Gastroesophageal sphincter (tissue), 4 donors: ENCODE measurements around the gene KRTAP5-1. TPM values are rescaled to one million over a fixed set of nuclear protein-coding genes. Genes with fewer than 3 reads are reported as not detected.

ENCODE experiments used
- ATAC-seq: fragments of 150-250 bp; one replicate; pipeline ENCODE4 v1.9.1; 2016; ENCODE audit warnings: mild to moderate bottlenecking, moderate library complexity
- H3K27ac ChIP-seq, 4 donors: fragments of 200-600 bp; sonication (generic) in 3 of 4; 1 replicate in 3 of 4; 2 replicates in 1 of 4; pipeline ENCODE4 v1.5.1; 2016 to 2019
- H3K27me3 ChIP-seq: fragments of 200-600 bp; sonication (generic); one replicate; pipeline ENCODE4 v1.5.1; 2019
- H3K36me3 ChIP-seq, 2 donors: fragments of 200-600 bp; sonication (generic); one replicate each; pipeline ENCODE4 v1.5.1; 2019; ENCODE audit warnings: control low read depth in 1 of 2
- H3K4me1 ChIP-seq, 3 donors: fragments of 200-600 bp; sonication (generic); 1 replicate in 2 of 3; 2 replicates in 1 of 3; pipeline ENCODE4 v1.5.1; 2016 to 2019; ENCODE audit warnings: control low read depth in 2 of 3
- H3K4me3 ChIP-seq, 2 donors: fragments of 200-600 bp; sonication (generic); one replicate each; pipeline ENCODE4 v1.5.1; 2019; ENCODE audit warnings: mild to moderate bottlenecking in 1 of 2, moderate library complexity in 1 of 2
- H3K9me3 ChIP-seq, 3 donors: fragments of 200-600 bp; sonication (generic); one replicate each; pipeline ENCODE4 v1.5.1; 2017 to 2019; ENCODE audit warnings: control low read depth in 2 of 3
- EP300 ChIP-seq: sonication (generic); formaldehyde crosslinking; IDR thresholded peaks from one replicate; pipeline ENCODE4 v1.6.1; 2017; ENCODE audit warnings: antibody characterized with exemption, mild to moderate bottlenecking
- POLR2A ChIP-seq, 2 donors: fragments of 450-650 bp; IDR thresholded peaks; one replicate each; pipeline ENCODE4 v1.6.1; 2017; ENCODE audit warnings: antibody characterized with exemption in 2 of 2, mild to moderate bottlenecking in 2 of 2, moderate library complexity in 1 of 2
- POLR2AphosphoS5 ChIP-seq: sonication (generic); formaldehyde crosslinking; IDR thresholded peaks from one replicate; pipeline ENCODE4 v1.6.1; 2017; ENCODE audit warnings: antibody characterized with exemption
- WGBS, 2 donors: methylation state at CpG; one replicate each; pipeline ENCODE4 v1.1.5; 2018; ENCODE audit warnings: low coverage in 1 of 2; 5-methylcytosine and 5-hydroxymethylcytosine counted together
- total RNA-seq, 4 donors: library from RNA; depleted of rRNA; stranded (reverse); fragments of >200 nt; gene quantifications; one replicate each; pipeline ENCODE4 v1.1.0, GENCODE V29; 2016
- TF ChIP-seq, protein P1 (sequence below), 4 experiments: fragments of 200-600 bp in 2 of 4; fragments of 450-650 bp in 2 of 4; sonication (generic) in 1 of 4; IDR thresholded peaks; one replicate each; pipeline ENCODE4 v1.5.1; 2017 to 2019; ENCODE audit warnings: antibody characterized with exemption in 4 of 4, mild to moderate bottlenecking in 2 of 4, moderate library complexity in 2 of 4

The KRTAP5-1 gene
- total RNA-seq, 4 donors from 2014 or later = not detected

DNA sequence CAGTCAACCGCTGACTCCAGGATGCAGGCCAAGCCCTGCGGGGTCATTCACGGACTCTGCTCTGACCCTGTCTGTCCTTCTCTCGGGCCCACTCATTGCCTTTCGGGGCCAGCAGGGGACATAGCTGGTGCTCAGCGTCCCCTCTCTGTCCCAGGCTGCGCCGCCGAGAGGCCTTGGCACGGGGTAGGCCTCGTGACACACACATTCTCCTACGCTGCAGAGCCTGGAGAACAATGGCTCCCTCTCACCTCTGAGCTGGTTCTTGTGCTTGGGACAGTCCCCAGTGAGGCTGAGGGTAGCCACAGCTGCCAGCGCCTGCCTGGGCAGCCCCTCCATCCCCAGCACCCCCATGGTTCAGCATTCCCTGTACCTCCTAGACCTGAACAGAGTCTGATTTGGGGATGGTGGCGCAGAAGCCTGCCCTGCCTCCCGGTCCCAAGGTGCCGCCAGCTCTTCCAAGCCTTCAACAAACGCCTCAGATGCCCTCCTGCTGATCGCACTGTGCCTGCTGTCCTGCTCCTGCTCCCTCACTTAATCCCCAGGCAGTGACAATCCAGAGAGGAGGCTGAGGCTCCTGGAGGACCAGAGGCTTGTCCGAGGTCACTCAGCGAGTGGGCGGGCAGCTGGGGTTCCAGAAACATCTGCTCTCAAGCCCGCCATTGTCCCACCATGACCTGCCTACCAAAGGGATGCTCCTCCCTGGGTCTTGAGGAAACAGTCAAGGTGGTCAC lies 43.4 kb downstream of the KRTAP5-1 start:
- Histone ChIP-seq H3K27ac (no peak overlapping the region), H3K4me3 (no peak overlapping the region), H3K9me3 (no peaks in the 10 kb centered on the region), H3K27me3 (peaks cover 50% of the 10 kb centered on the region), H3K4me1 (peaks cover 0 to 16% (median 4%) of the 10 kb centered on the region in 3 donors), H3K36me3 (no peaks in the 10 kb centered on the region)
- 100% methylated on average over 1 of the region's 22 CpGs; no CpG with 5 or more reads in 1 of the 2 donors for WGBS, 2 donors
- TF ChIP-seq EP300 (no peak), POLR2A (IDR thresholded peaks at IDR 0.05) (no peak), POLR2AphosphoS5 (no peak)
- TF ChIP-seq, protein P1, sequence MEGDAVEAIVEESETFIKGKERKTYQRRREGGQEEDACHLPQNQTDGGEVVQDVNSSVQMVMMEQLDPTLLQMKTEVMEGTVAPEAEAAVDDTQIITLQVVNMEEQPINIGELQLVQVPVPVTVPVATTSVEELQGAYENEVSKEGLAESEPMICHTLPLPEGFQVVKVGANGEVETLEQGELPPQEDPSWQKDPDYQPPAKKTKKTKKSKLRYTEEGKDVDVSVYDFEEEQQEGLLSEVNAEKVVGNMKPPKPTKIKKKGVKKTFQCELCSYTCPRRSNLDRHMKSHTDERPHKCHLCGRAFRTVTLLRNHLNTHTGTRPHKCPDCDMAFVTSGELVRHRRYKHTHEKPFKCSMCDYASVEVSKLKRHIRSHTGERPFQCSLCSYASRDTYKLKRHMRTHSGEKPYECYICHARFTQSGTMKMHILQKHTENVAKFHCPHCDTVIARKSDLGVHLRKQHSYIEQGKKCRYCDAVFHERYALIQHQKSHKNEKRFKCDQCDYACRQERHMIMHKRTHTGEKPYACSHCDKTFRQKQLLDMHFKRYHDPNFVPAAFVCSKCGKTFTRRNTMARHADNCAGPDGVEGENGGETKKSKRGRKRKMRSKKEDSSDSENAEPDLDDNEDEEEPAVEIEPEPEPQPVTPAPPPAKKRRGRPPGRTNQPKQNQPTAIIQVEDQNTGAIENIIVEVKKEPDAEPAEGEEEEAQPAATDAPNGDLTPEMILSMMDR (IDR thresholded peaks at IDR 0.05) = no peak
- ATAC-seq = no peak

DNA sequence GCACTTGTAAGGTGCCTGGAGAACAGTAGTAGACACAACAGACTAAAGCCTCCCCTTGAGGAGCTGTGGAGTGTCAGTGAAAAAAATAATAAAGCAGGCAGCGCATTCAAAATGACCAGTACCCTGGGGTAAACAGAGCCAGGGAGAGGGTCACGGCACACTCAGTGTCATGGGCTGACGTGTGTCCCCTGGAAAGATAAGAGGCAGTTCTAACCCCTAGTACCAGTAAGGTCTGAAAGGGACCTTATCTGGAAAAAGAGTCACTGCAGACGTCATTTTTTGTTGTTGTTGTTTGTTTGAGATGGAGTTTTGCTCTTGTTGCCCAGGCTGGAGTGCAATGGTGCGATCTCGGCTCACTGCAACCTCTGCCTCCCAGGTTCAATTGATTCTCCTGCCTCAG lies 45.0 kb downstream of the KRTAP5-1 start:
- H3K36me3 ChIP-seq = peaks cover 0 to 10% of the 10 kb centered on the region in 2 donors
- H3K27ac ChIP-seq = no peak overlapping the region
- 77 to 80% methylated on average over 5 to 6 of the region's 6 CpGs for WGBS, 2 donors
- H3K4me1 ChIP-seq = peaks cover 0 to 25% (median 10%) of the 10 kb centered on the region in 3 donors
- no peak for ATAC-seq
- H3K9me3 ChIP-seq = no peaks in the 10 kb centered on the region
- H3K27me3 ChIP-seq = peaks cover 37% of the 10 kb centered on the region
- no peak overlapping the region for H3K4me3 ChIP-seq
- TF ChIP-seq POLR2AphosphoS5 (no peak), POLR2A (IDR thresholded peaks at IDR 0.05) (no peak), EP300 (no peak)
- TF ChIP-seq, protein P1 (IDR thresholded peaks at IDR 0.05) = no peak

DNA sequence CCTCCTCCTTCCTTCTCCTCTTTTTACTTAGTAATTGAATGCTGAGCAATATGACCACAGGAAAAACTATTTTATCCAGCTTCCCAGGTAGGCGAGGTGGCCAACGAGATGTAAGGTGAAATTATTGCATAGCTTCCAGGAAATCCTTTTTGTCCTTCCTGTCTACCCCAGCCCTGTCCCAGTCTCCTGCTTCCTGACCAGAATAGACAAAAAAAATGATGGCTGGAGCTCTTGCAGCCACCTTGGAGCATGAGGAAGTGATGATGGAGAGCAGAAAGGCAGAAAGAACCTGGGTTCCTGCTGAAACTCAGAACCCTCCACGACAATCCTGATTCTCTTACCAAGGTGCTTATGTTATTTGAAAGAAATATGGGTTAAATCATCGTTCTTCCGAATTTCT lies 46.9 kb downstream of the KRTAP5-1 start:
- no peak for ATAC-seq
- Histone ChIP-seq H3K27me3 (peaks cover 21% of the 10 kb centered on the region), H3K4me3 (no peak overlapping the region), H3K9me3 (no peaks in the 10 kb centered on the region), H3K27ac (no peak overlapping the region), H3K36me3 (peaks cover 0 to 17% of the 10 kb centered on the region in 2 donors), H3K4me1 (peaks cover 0 to 44% (median 24%) of the 10 kb centered on the region in 3 donors)
- 83 to 95% methylated on average over 4 to 5 of the region's 5 CpGs for WGBS, 2 donors
- TF ChIP-seq, protein P1 (IDR thresholded peaks at IDR 0.05) = no peak
- TF ChIP-seq POLR2AphosphoS5 (no peak), EP300 (no peak), POLR2A (IDR thresholded peaks at IDR 0.05) (no peak)

- H3K27me3 ChIP-seq = peaks cover 11% of the 10 kb centered on the region
- H3K27ac ChIP-seq = peak overlapping the region in 1 of 4 donors; percentile 12
- TF ChIP-seq POLR2A (IDR thresholded peaks at IDR 0.05) = no peak
- TF ChIP-seq EP300 = no peak
- no peak for TF ChIP-seq POLR2AphosphoS5
- TF ChIP-seq, protein P1 (IDR thresholded peaks at IDR 0.05) = no peak
- ATAC-seq = no peak
- WGBS, 2 donors = 63 to 79% methylated on average over 8 to 10 of the region's 16 CpGs
- peaks cover 5 to 63% (median 43%) of the 10 kb centered on the region in 3 donors for H3K4me1 ChIP-seq
- H3K4me3 ChIP-seq = no peak overlapping the region
- H3K9me3 ChIP-seq = no peaks in the 10 kb centered on the region
- H3K36me3 ChIP-seq = peaks cover 0 to 24% of the 10 kb centered on the region in 2 donors
These were observed 48.8 kb downstream of the KRTAP5-1 start for GRCh38 chr11:1536065-1536843.
